Body of pancreas (tissue), 4 donors: ENCODE measurements around the gene CTBP1. TPM values are rescaled to one million over a fixed set of nuclear protein-coding genes. Genes with fewer than 3 reads are reported as not detected.

ENCODE experiments used
- ATAC-seq: fragments of 150-250 bp; one replicate; pipeline ENCODE4 v1.9.1; 2016
- DNase-seq, 4 donors: peaks; one replicate each; pipeline ENCODE4 v3.0.0-alpha.2; 2019
- H3K27ac ChIP-seq, 4 donors: fragments of 200-600 bp; sonication (generic); 1 replicate in 3 of 4; 2 replicates in 1 of 4; pipeline versions ENCODE4 v1.5.1 to v1.6.1; 2016 to 2019; ENCODE audit warnings: mild to moderate bottlenecking in 1 of 4, mixed read lengths in 1 of 4, moderate library complexity in 1 of 4
- H3K27me3 ChIP-seq, 2 donors: fragments of 200-600 bp; sonication (generic); one replicate each; pipeline ENCODE4 v1.6.0; 2016; ENCODE audit warnings: mild to moderate bottlenecking in 1 of 2
- H3K36me3 ChIP-seq, 2 donors: fragments of 200-600 bp; sonication (generic); replicated peaks in 1 of 2; 2 replicates each; pipeline ENCODE4 v1.5.1; 2016; ENCODE audit warnings: low read depth in 2 of 2; ENCODE audit not compliant: insufficient read depth in 1 of 2
- H3K4me1 ChIP-seq: fragments of 200-600 bp; sonication (generic); one replicate; pipeline ENCODE4 v1.6.0; 2016
- H3K4me3 ChIP-seq, 2 donors: fragments of 200-600 bp; sonication (generic); 1 replicate in 1 of 2; 2 replicates in 1 of 2; pipeline ENCODE4 v1.5.1; 2016 to 2019
- H3K9me3 ChIP-seq, 3 donors: fragments of 200-600 bp; sonication (generic); 1 replicate in 2 of 3; 2 replicates in 1 of 3; pipeline ENCODE4 v1.5.1; 2016
- POLR2A ChIP-seq, 3 donors: fragments of 450-650 bp; IDR thresholded peaks; one replicate each; pipeline ENCODE4 v1.6.1; 2016; ENCODE audit warnings: antibody characterized with exemption in 3 of 3, mild to moderate bottlenecking in 2 of 3
- WGBS, 2 donors: methylation state at CpG; one replicate each; pipeline ENCODE4 v1.1.5; 2017; 5-methylcytosine and 5-hydroxymethylcytosine counted together
- intact Hi-C: fragments of 100-400 bp; cut with DNase I; formaldehyde crosslinking; loops from one replicate; pipeline ENCODE4 v1.15.1; 2023
- total RNA-seq, 2 donors: library from RNA; depleted of rRNA; stranded (reverse); fragments of >200 nt; gene quantifications; one replicate each; pipeline ENCODE4 v1.1.0, GENCODE V29; 2016
- TF ChIP-seq, protein P1 (sequence below), 7 experiments: fragments of 450-650 bp in 4 of 7; fragments of 200-600 bp in 3 of 7; sonication (generic) in 3 of 7; IDR thresholded peaks; one replicate each; pipeline ENCODE4 v1.5.1; 2016 to 2019; ENCODE audit warnings: antibody characterized with exemption in 7 of 7

Gene CTBP1
- total RNA-seq, 2 donors from 2014 or later, result 148 to 458 TPM

- DNase-seq (peak in 2 of 4 donors; percentile 35 to 38), ATAC-seq (peak; percentile 15)
- Histone ChIP-seq H3K27ac (peak overlapping the region in 2 of 4 donors; percentile 39 to 49), H3K4me1 (peaks cover 23% of the 10 kb centered on the region), H3K36me3 (no peaks in the 10 kb centered on the region), H3K27me3 (no peaks in the 10 kb centered on the region), H3K4me3 (no peak overlapping the region), H3K9me3 (no peaks in the 10 kb centered on the region)
- WGBS, 2 donors, result 63 to 70% methylated on average over 20 of the region's 20 CpGs
- intact Hi-C loops, result no loop called here
- TF ChIP-seq, protein P1, sequence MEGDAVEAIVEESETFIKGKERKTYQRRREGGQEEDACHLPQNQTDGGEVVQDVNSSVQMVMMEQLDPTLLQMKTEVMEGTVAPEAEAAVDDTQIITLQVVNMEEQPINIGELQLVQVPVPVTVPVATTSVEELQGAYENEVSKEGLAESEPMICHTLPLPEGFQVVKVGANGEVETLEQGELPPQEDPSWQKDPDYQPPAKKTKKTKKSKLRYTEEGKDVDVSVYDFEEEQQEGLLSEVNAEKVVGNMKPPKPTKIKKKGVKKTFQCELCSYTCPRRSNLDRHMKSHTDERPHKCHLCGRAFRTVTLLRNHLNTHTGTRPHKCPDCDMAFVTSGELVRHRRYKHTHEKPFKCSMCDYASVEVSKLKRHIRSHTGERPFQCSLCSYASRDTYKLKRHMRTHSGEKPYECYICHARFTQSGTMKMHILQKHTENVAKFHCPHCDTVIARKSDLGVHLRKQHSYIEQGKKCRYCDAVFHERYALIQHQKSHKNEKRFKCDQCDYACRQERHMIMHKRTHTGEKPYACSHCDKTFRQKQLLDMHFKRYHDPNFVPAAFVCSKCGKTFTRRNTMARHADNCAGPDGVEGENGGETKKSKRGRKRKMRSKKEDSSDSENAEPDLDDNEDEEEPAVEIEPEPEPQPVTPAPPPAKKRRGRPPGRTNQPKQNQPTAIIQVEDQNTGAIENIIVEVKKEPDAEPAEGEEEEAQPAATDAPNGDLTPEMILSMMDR (IDR thresholded peaks at IDR 0.05), result no peak
- TF ChIP-seq POLR2A (IDR thresholded peaks at IDR 0.05), result no peak
Observed at GRCh38 chr4:1172971-1173757, 75.8 kb downstream of the CTBP1 start.

DNA sequence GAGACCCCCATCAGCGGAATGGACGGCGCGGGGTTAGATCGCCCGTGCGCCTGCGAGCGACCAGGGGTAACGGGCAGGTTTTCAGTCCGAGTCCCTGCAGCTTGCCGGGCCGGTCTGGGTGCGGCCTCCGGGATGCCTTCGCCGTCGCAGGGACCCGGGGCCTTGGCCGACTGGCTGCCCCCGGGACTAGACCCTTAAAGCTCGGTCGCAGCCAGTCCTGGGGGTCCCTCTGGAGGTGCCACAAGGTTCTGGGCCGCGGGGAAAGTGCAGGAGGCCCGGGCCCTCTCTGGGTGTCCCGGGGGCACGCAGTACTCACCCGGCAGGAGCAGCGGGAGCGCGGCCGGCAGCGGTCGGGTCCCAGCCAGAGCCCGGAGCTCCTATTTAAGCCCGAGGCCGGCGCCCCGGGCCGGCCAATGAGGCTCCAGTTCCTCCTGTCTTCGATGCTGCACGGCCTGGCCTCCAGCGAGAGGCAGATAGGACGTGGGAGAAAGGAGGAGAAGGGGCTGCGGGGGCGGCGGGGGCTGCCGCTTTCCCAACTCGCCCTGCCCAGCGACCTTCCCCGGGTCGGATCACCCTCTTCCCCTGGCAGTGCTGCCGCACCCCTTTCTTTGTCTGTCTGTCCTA lies 76.6 kb downstream of the CTBP1 start, which contains the start of gene SPON2:
Gene SPON2, minus strand, starts transcription at position 356 of the 624 bp plus-strand sequence.
- ATAC-seq (no peak), DNase-seq (peak in 3 of 4 donors; percentile 17 to 33 (median 25))
- intact Hi-C loops, result no loop called here

GRCh38 chr4:1171311-1172227 lies 77.4 kb downstream of the CTBP1 start:
- Histone ChIP-seq H3K4me3 (no peak overlapping the region), H3K27ac (peak overlapping the region in 1 of 4 donors; percentile 21), H3K27me3 (no peaks in the 10 kb centered on the region), H3K36me3 (no peaks in the 10 kb centered on the region), H3K9me3 (no peaks in the 10 kb centered on the region), H3K4me1 (peaks cover 28% of the 10 kb centered on the region)
- intact Hi-C loops, result no loop called here
- ATAC-seq (no peak), DNase-seq (peak in 3 of 4 donors; percentile 15 to 28 (median 21))
- TF ChIP-seq POLR2A (IDR thresholded peaks at IDR 0.05), result no peak
- TF ChIP-seq, protein P1 (IDR thresholded peaks at IDR 0.05), result no peak
- WGBS, 2 donors, result 27 to 48% methylated on average over 18 to 70 of the region's 88 CpGs

More for the DNA sequence above, 76.6 kb downstream of the CTBP1 start, which contains the start of gene SPON2:
- WGBS, 2 donors, result 33 to 57% methylated on average over 15 to 54 of the region's 54 CpGs
- TF ChIP-seq, protein P1 (IDR thresholded peaks at IDR 0.05), result no peak
- peak in 1 of 3 donors; percentile 19 for TF ChIP-seq POLR2A (IDR thresholded peaks at IDR 0.05)
- no peaks in the 10 kb centered on the region for H3K36me3 ChIP-seq
- H3K27me3 ChIP-seq, result no peaks in the 10 kb centered on the region
- no peak within 1 kb of the TSS for H3K4me3 ChIP-seq
- H3K9me3 ChIP-seq, result no peaks in the 10 kb centered on the region
- peaks cover 23% of the 10 kb centered on the region for H3K4me1 ChIP-seq
- peak within 1 kb of the TSS in 2 of 4 donors; percentile 39 to 49 for H3K27ac ChIP-seq

DNA sequence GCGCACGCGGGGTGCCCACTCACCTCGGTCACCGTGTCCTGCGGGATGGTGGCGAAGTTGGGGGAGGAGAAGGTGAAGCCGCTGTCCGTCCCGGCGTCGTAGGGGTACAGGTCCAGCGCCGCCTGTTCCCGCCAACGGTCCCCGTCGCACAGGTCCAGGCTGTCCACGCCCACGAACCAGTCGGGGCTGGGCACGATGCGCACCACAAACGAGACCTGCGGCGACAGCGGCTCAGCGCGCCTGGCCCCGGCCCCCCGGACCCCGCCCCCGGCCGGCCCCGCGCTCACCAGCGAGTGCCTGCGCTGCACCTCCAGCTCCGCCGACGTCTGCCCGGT lies 78.0 kb downstream of the CTBP1 start:
- TF ChIP-seq, protein P1 (IDR thresholded peaks at IDR 0.05), result no peak
- TF ChIP-seq POLR2A (IDR thresholded peaks at IDR 0.05), result no peak
- H3K36me3 ChIP-seq, result no peaks in the 10 kb centered on the region
- H3K27me3 ChIP-seq, result no peaks in the 10 kb centered on the region

More for the DNA sequence above, 78.0 kb downstream of the CTBP1 start:
- no peaks in the 10 kb centered on the region for H3K9me3 ChIP-seq
- no peak overlapping the region for H3K4me3 ChIP-seq
- H3K27ac ChIP-seq, result no peak overlapping the region
- DNase-seq (peak in 1 of 4 donors; percentile 16), ATAC-seq (no peak)
- intact Hi-C loops, result no loop called here
- 30 to 35% methylated on average over 9 to 33 of the region's 42 CpGs for WGBS, 2 donors
- peaks cover 28% of the 10 kb centered on the region for H3K4me1 ChIP-seq
